Spleen (tissue), 11 donors: ENCODE measurements around the gene FAM171A1. TPM values are rescaled to one million over a fixed set of nuclear protein-coding genes. Genes with fewer than 3 reads are reported as not detected.
"Not testable (repeated sequence)": the region's sequence is repeated elsewhere in the genome, so short reads cannot be mapped to it uniquely, and the experiment has no call there.

ENCODE experiments used
- DNase-seq: peaks from one replicate; pipeline ENCODE4 v3.0.0-alpha.2; 2020
- H3K27ac ChIP-seq, 8 donors: fragments of 200-600 bp; sonication (generic) in 7 of 8; 1 replicate in 4 of 8; 2 replicates in 4 of 8; pipeline versions ENCODE4 v1.5.0 to v1.8.0; 2016 to 2021; ENCODE audit warnings: inconsistent platforms in 4 of 8, mild to moderate bottlenecking in 4 of 8, moderate library complexity in 1 of 8
- H3K27me3 ChIP-seq, 7 donors: fragments of 200-600 bp; sonication (generic) in 6 of 7; replicated peaks in 1 of 7; 1 replicate in 4 of 7; 2 replicates in 3 of 7; pipeline versions ENCODE4 v1.5.0 to v1.8.0; 2016 to 2021; ENCODE audit warnings: inconsistent platforms in 3 of 7, mild to moderate bottlenecking in 1 of 7
- H3K36me3 ChIP-seq, 6 donors: fragments of 200-600 bp; sonication (generic) in 5 of 6; 1 replicate in 4 of 6; 2 replicates in 2 of 6; pipeline versions ENCODE4 v1.5.0 to v1.8.0; 2016 to 2021; ENCODE audit warnings: inconsistent platforms in 2 of 6
- H3K4me1 ChIP-seq, 6 donors: fragments of 200-600 bp; sonication (generic) in 5 of 6; 1 replicate in 3 of 6; 2 replicates in 3 of 6; pipeline versions ENCODE4 v1.5.0 to v1.8.0; 2016 to 2021; ENCODE audit warnings: inconsistent platforms in 3 of 6
- H3K4me3 ChIP-seq, 8 donors: fragments of 200-600 bp; sonication (generic) in 7 of 8; 1 replicate in 4 of 8; 2 replicates in 4 of 8; pipeline versions ENCODE4 v1.5.0 to v1.8.0; 2016 to 2021; ENCODE audit warnings: inconsistent platforms in 4 of 8, mild to moderate bottlenecking in 4 of 8, moderate library complexity in 2 of 8
- H3K9me3 ChIP-seq, 8 donors: fragments of 200-600 bp; sonication (generic) in 7 of 8; 1 replicate in 4 of 8; 2 replicates in 4 of 8; pipeline versions ENCODE4 v1.5.0 to v1.8.0; 2016 to 2021; ENCODE audit warnings: inconsistent platforms in 4 of 8
- CTCF ChIP-seq, 11 experiments: fragments of 200-600 bp in 7 of 11; fragments of 450-650 bp in 4 of 11; sonication (generic) in 4 of 11; IDR thresholded peaks in 8 of 11; conservative IDR thresholded peaks in 3 of 11; 1 replicate in 7 of 11; 2 replicates in 4 of 11; pipeline versions ENCODE4 v1.4.0 to v1.8.0; 2016 to 2021; ENCODE audit warnings: antibody characterized with exemption in 11 of 11, inconsistent platforms in 4 of 11, mild to moderate bottlenecking in 1 of 11
- POLR2A ChIP-seq, 3 donors: fragments of 450-650 bp; IDR thresholded peaks; one replicate each; pipeline ENCODE4 v1.5.1; 2017; ENCODE audit warnings: antibody characterized with exemption in 3 of 3, mild to moderate bottlenecking in 1 of 3
- POLR2AphosphoS5 ChIP-seq, 3 donors: sonication (generic); formaldehyde crosslinking; IDR thresholded peaks; one replicate each; pipeline ENCODE4 v1.5.1; 2017; ENCODE audit warnings: antibody characterized with exemption in 3 of 3
- WGBS, 5 donors: extraction: QIAGEN DNeasy Blood & Tissue Kit in 3 of 5; methylation state at CpG; one replicate each; pipeline versions ENCODE4 v1.1.5 to v1.1.7; 2013 to 2018; 5-methylcytosine and 5-hydroxymethylcytosine counted together
- intact Hi-C: fragments of 100-400 bp; cut with DNase I; formaldehyde crosslinking; loops from one replicate; pipeline ENCODE4 v1.15.0; 2023; ENCODE audit warnings: low total_unique reads
- polyA plus RNA-seq, 3 donors: library from polyadenylated mRNA; stranded (reverse); fragments of 200-250 nt; gene quantifications; one replicate each; pipeline ENCODE4 v1.2.1, GENCODE V29; 2013
- total RNA-seq, 7 donors: library from RNA; depleted of rRNA in 3 of 7; stranded (reverse); fragments of >200 nt in 3 of 7; fragmentation: NEBNext Ultra II Directional in 4 of 7; extraction: Animal tissue kit (Norgen Biotek cat#: 25700) in 4 of 7; gene quantifications; one replicate each; pipeline versions ENCODE4 v1.1.0 to v1.2.1, GENCODE V29; 2016 to 2021
- donor health status: healthy with polysubstance abuse.
- donor health status: DM: no; HTN: no; CAD: no; lungs with moderate emphysema.
- donor health status: DM: no; HTN: no; CAD: no.
- donor health status: Bipolar disorder and iron deficiency.
- donor health status: healthy.
- donor health status: DM: no; HTN: no; CAD: no.
- donor health status: DM: yes; HTN: yes; CAD: no.

FAM171A1 gene
- total and polyA plus RNA-seq, 10 donors: 3.5 to 34.0 (median 19.6) TPM

GRCh38 chr10:15336211-15336610 lies 34.9 kb downstream of the FAM171A1 start:
- Histone ChIP-seq H3K4me3 (no peak overlapping the region), H3K9me3 (no peaks in the 10 kb centered on the region), H3K27ac (no peak overlapping the region), H3K4me1 (no peaks in the 10 kb centered on the region), H3K27me3 (peaks cover 0 to 5% (median 0%) of the 10 kb centered on the region in 7 donors), H3K36me3 (no peaks in the 10 kb centered on the region)
- 68 to 81% (median 75%) methylated on average over 4 of the region's 4 CpGs for WGBS, 5 donors
- no peak for DNase-seq
- TF ChIP-seq POLR2AphosphoS5 (IDR thresholded peaks at IDR 0.05) (no peak), POLR2A (IDR thresholded peaks at IDR 0.05) (no peak), CTCF (IDR thresholded peaks at IDR 0.05 in 8 of 11, conservative IDR thresholded peaks at IDR 0.05 in 3 of 11) (no peak)
- intact Hi-C loops: no loop called here

GRCh38 chr10:15335508-15335907 lies 35.6 kb downstream of the FAM171A1 start:
- H3K36me3 ChIP-seq: no peaks in the 10 kb centered on the region
- H3K27me3 ChIP-seq: peaks cover 0 to 5% (median 0%) of the 10 kb centered on the region in 7 donors
- intact Hi-C loops: no loop called here
- H3K4me1 ChIP-seq: no peaks in the 10 kb centered on the region
- no peak overlapping the region for H3K27ac ChIP-seq
- 64 to 75% (median 71%) methylated on average over 2 of the region's 2 CpGs for WGBS, 5 donors
- H3K9me3 ChIP-seq: no peaks in the 10 kb centered on the region
- no peak overlapping the region for H3K4me3 ChIP-seq
- TF ChIP-seq POLR2A (IDR thresholded peaks at IDR 0.05) (no peak), POLR2AphosphoS5 (IDR thresholded peaks at IDR 0.05) (no peak), CTCF (IDR thresholded peaks at IDR 0.05 in 8 of 11, conservative IDR thresholded peaks at IDR 0.05 in 3 of 11) (no peak)
- no peak for DNase-seq

GRCh38 chr10:15334650-15335323 lies 36.3 kb downstream of the FAM171A1 start:
- WGBS, 5 donors: 87 to 93% (median 91%) methylated on average over 7 of the region's 7 CpGs
- no peaks in the 10 kb centered on the region for H3K9me3 ChIP-seq

GRCh38 chr10:15333909-15334649 lies 37.0 kb downstream of the FAM171A1 start:
- Histone ChIP-seq H3K9me3 (no peaks in the 10 kb centered on the region), H3K4me3 (no peak overlapping the region), H3K4me1 (no peaks in the 10 kb centered on the region), H3K27me3 (peaks cover 0 to 5% (median 0%) of the 10 kb centered on the region in 7 donors), H3K36me3 (no peaks in the 10 kb centered on the region), H3K27ac (no peak overlapping the region)
- WGBS, 5 donors: 74 to 90% (median 79%) methylated on average over 6 of the region's 6 CpGs
- DNase-seq: no peak
- TF ChIP-seq CTCF (IDR thresholded peaks at IDR 0.05 in 8 of 11, conservative IDR thresholded peaks at IDR 0.05 in 3 of 11) (no peak), POLR2A (IDR thresholded peaks at IDR 0.05) (no peak), POLR2AphosphoS5 (IDR thresholded peaks at IDR 0.05) (no peak)
- intact Hi-C loops: no loop called here

More at GRCh38 chr10:15334650-15335323, 36.3 kb downstream of the FAM171A1 start:
- H3K36me3 ChIP-seq: no peaks in the 10 kb centered on the region
- TF ChIP-seq POLR2AphosphoS5 (IDR thresholded peaks at IDR 0.05): no peak
- intact Hi-C loops: no loop called here
- H3K4me3 ChIP-seq: no peak overlapping the region
- DNase-seq: no peak
- no peak overlapping the region for H3K27ac ChIP-seq
- peaks cover 0 to 5% (median 0%) of the 10 kb centered on the region in 7 donors for H3K27me3 ChIP-seq
- H3K4me1 ChIP-seq: no peaks in the 10 kb centered on the region

- H3K4me1 ChIP-seq, H3K9me3 ChIP-seq, intact Hi-C loops, H3K4me3 ChIP-seq, DNase-seq, H3K36me3 ChIP-seq, H3K27me3 ChIP-seq, H3K27ac ChIP-seq: not testable (repeated sequence)
- 91 to 95% (median 93%) methylated on average over 8 of the region's 8 CpGs for WGBS, 5 donors
Observed at GRCh38 chr10:15333181-15333580, 37.9 kb downstream of the FAM171A1 start.
